Caki2 (cell line): Measurements from ENCODE around the gene EBI3. TPM values are rescaled to one million over a fixed set of nuclear protein-coding genes. Genes with fewer than 3 reads are reported as not detected.
A peak's percentile ranks its signal among the peaks of the same experiment; 100 is the strongest.
"Not testable (repeated sequence)": the region's sequence is repeated elsewhere in the genome, so short reads cannot be mapped to it uniquely, and the experiment has no call there.

Experiments used
- DNase-seq: peaks from one replicate; pipeline ENCODE4 v3.0.0-alpha.2; 2015; ENCODE audit warnings: low read depth
- in situ Hi-C: cut with HindIII; loops from 2 replicates; pipeline ENCODE4 v1.10.0; 2016; ENCODE audit warnings: low sequenced_read_pairs, low pct_unique_long_range_greater_than_20kb, mixed read lengths
- total RNA-seq: library from RNA; depleted of rRNA; stranded (reverse); fragments of >200 nt; shearing (Covaris generic); gene quantifications from 2 replicates; pipeline ENCODE4 v1.2.3, GENCODE V29; 2014; ENCODE audit warnings: low replicate concordance

Gene EBI3
- total RNA-seq, 1 experiment from 2014 or later: 3.3 TPM

DNA sequence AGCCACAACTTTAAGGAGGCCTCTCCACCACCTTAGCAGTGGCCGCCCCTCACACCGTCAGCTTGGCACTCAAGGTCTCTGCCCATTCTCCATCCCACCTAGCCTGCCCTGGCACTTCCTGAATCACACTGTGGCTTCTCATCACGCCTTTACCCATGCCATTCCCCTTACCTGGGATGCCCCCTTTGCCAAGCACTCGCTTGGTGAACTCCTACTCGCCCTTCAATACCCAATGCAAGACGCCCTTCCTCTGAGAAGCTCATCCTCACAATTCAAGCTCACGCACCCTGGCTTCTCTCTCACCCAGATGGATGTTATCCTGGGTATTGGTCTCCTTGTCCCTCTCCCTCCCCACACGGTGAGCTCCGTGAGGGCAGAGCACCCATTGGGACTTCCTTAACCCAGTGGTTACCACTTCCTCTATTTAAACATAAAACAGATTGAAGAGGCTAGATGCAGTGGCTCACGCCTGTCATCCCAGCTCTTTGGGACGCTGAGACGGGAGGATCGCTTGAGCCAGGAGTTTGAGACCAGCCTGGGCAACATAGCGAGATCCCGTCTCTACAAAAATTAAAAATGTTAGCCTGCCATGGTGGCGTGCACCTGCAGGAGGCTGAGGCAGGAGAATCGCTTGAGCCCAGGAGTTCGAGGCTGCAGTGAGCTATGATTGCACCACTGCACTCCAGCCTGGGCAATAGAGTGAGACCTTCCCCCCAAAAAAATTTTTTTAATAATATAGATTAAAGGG, 37.1 kb downstream of the EBI3 start:
- in situ Hi-C loops: no loop called here
- no peak for DNase-seq

DNA sequence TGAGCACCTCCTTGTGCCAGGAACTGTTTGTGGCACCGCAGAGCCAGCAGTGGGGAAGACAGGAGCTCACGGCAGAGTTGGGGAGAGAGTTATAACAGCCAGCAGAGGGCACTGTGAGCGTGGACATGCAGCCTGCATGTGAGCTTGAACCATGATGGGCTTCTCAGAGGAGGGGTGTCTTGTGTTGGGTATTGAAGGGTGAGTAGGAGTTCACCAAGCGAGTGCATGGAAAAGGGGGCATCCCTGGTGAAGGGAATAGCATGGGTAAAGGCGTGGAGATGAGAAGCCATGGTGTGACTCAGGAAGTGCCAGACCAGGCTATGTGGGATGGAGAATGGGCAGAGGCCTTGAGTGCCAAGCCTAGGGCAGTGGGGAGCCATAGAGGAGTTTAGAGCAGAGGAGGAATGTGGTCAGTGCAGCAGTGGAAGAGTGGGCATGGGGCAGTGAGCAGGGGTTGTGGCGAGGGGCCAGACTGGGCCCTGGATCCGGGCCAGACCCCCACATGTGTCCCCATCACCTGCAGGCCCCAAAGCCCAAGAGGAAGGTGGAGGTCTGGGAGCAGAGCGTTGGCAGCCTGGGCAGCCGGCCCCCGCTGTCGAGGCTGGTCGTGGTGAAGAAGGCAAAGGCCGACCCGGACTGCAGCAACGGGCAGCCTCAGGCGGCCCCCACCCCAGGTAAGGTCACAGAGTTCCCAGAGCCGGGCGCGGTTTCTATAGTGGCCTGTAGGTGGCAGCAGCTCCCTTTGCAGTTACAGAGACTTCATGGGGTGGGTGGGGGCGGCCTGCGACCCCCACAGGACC, 38.0 kb downstream of the EBI3 start:
- DNase-seq: peak; percentile 62
- in situ Hi-C loops: no loop called here

DNA sequence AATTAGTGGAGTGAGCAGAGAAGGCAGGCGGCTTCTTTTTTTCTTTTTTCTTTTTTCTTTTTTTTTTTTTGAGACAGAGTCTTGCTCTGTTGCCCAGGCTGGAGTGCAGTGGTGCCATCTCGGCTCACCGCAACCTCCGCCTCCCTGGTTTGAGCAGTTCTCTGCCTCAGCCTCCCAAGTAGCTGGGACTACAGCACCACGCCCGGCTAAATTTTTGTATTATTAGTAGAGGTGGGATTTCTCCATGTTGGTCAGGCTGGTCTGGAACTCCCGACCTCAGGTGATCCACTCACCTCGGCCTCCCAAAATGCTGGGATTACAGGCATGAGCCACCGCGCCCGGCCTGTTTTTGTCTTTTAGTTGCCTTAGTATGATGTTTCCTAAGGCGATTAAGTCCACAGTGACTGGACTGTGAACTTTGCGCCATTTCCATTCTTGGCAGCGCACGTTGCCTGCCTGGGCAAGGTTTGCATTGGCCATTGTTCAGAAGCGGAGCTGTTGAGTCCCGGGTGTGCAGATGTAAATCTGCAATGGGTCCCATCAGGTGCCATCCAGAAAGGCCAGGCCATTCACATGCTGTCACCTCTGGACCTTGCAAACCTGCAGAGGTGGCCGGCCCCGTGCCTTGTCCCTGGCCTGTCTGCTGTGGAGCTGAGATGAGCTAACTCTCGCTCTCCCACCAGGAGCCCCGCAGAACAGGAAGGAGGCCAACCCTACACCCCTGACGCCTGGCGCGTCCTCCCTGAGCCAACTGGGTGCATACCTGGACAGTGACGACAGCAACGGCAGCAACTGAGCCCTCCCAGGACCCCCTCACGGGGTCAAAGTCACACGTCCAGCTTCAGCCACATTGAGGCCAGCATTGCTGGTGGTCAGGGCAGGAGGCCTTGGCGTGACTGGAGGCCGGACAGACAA, 38.8 kb downstream of the EBI3 start:
- in situ Hi-C loops: no loop called here
- no peak for DNase-seq

DNA sequence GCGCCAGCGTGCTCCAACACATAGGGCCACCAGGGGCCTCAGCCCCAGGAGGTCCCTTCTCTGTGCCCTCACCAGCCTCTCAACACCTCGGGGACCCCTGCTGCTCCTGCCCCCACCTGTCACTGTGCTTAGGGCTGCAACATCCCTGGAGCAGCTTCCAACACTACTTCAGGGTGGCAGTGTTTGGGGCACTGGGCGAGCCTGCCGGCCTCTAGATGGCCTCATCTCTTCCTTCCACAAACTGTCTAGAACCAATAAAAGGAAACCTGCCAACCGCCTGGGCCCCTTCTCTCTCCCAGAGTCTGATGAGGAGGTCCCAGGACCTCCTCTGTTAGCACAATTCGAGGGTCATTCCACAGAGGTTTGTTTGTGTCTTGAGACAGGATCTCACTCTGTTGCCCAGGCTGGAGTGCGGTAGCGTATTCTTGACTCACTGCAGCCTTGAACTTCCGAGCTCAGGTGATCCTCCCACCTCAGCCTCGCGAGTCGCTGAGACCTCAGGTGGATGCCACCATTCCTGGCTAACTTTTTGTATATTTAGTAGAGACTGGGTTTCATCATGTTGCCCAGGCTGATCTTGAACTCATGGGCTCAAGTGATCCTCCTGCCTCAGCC, 39.6 kb downstream of the EBI3 start:
- DNase-seq: no peak
- in situ Hi-C loops: no loop called here

DNA sequence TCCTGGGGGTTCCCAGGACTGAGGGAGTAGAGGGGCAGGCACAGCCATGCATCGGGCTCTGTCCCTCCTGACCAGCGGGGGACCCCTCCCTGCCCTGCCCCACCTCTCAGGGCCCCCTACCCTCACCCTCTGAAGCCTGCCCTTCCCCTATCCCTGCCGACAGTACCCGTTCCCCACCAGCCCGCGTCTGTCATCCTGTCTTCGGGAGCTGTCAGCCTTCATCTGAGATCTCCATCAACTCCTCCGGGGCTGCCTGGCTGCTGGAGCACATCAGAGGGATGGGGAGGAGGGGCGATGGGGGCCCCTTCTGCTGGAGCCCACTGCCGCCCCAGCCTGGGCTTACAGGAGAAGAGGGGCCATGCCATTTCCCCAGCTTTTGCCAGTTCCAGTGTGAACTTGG, 43.6 kb downstream of the EBI3 start:
- no peak for DNase-seq
- in situ Hi-C loops: no loop called here

DNA sequence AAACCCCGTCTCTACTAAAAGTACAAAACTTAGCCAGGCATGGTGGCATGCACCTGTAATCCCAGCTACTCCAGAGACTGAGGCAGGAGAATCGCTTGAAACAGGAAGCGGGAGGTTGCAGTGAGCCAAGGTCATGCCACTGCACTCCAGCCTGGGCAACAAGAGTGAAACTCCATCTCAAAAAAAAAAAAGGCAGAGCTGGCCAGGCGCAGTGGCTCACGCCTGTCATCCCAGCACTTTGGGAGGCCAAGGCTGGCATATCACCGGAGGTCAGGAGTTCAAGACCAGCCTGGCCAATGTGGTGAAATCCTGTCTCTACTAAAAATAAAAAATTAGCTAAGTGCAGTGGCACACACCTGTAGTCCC, 45.0 kb downstream of the EBI3 start:
- in situ Hi-C loops, DNase-seq: not testable (repeated sequence)

DNA sequence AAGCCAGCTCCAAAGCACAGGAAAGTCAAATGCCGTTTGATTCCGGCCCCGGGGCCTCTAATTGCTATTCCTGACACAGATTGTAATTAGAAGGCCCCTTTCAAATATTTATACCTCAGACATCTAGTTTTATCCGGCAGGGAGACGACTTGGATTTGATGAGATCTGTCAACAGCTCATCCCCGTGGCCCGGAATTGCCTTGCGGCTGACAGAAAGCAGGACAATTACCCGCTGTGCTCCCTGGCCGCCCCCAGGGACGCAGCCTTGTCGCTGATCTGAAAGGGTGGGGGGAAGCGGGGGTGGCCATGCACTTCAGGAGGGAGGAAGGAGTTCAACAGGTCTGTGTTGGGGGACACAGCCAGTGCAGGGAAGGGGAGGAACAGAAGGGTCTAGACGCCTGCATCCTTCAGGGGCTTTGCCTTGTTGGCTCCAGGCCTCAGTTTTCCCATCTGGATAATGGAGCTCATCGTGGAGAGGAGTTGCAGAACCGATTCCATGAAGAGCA, 47.9 kb downstream of the EBI3 start:
- no peak for DNase-seq
- in situ Hi-C loops: no loop called here

DNA sequence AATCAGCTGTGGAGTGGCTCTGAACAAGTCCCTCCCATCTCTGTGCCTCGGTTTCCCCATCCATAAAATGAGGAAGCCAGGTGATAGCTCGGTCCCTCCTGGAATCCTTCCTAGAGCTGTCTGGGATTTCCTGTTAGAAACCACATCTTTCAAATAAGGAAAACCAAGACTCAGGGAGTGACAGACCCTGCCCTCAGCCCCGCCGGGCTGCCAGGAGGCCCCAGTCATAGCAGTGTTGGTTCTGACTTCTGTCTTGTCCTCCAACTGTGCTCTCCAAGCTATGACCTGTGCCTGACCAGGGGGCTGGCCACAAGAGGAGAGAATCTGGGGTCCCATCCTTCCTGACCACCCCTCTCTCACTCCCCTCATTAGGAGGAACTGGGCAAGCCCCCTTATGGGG, 48.7 kb downstream of the EBI3 start:
- in situ Hi-C loops: no loop called here
- no peak for DNase-seq

DNA sequence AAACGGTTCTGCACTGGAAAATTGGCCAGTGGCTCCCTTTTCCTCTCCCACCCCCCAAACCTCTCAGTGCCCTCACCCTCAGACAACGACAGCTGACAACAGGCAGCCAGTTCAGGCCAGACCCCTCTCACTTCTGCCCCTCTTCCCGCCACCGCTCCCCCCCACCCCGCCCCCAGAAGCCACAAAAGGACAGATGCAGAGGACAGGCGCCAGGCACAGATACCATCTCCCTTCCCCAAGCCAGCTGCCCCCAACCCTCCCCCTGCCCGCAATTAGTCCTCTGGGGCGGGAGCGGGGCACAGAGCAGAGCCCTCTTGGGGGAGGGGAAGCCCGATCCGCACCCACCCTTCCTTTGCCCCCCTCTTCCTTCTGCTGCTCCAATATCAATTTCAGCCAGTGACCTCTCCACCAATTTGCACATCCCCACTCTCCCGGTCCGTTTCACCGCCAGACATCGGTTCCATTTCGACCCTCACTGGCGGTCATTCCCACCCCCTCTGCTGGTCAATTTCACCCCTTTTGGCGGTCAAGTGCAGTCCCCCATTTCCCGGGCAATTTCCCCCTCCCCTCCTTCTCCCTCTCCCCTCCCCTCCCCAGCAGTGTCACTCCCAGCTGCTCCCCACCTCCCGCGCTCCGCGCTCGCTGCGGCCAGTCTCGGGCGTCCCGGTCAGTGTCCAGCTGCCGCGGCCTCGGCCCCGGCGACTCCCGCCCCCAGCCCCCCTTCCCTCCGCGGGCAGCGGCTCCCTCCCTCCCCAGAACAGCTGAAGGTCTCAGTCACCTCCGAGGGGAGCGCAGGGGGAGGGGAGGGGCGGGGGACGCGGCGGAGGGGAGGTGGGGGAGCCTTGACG, 49.3 kb downstream of the EBI3 start, which contains the start of gene SHD:
Gene SHD, plus strand, starts transcription at position 848 of the 848 bp plus-strand sequence. CDS start 798 bp downstream, outside the sequence.
- in situ Hi-C loops: no loop called here
- DNase-seq: no peak

DNA sequence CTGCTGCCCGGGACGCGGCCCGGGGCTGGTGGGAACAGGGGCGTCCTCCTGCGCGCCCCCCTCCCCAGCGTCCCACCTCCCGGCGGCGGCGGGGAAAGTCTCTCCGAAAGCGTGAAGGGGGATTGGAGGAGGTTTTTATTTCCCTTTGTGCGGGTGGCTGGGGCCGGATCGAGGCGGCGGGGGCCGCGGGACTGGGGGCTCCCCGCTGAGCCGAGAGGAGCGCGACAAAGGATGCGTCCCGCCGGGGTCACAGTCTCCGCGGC, 49.9 kb downstream of the EBI3 start:
- DNase-seq: no peak
- in situ Hi-C loops: no loop called here

DNA sequence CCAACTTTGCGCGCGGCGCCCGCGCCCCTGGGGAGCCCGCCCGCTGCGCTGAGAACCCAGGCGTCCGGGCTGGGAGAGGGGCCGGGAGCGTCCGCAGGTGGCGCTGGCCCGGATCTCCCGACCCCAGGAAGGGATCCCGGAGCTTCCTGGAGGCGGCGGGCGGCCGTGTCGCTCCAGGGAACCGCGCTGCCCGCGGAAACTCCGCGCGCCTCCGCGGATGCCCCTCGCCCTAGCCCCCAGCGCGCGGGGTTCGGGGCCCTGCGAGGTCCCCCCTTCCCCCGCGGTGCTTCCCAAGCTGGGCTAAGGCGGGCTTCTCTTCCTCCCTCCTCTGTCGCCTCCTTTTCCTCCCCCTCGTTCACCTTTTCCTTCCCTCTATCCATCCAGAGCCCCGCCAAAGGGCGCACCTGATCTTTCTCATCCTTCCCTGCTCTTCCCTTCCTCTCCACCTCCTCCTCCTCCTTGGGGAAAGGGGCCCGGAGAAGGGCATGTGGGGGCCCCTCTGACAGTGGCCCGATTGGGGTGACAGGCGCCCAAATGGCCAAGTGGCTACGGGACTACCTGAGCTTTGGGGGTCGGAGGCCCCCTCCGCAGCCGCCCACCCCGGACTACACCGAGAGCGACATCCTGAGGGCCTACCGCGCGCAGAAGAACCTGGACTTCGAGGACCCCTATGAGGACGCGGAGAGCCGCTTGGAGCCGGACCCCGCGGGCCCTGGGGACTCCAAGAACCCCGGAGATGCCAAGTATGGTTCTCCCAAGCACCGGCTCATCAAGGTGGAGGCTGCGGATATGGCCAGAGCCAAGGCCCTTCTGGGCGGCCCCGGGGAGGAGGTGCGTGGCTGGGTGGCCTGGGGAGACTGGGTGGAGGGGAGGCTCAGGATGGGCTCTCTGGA, 50.5 kb downstream of the EBI3 start:
- in situ Hi-C loops: no loop called here
- DNase-seq: no peak

DNA sequence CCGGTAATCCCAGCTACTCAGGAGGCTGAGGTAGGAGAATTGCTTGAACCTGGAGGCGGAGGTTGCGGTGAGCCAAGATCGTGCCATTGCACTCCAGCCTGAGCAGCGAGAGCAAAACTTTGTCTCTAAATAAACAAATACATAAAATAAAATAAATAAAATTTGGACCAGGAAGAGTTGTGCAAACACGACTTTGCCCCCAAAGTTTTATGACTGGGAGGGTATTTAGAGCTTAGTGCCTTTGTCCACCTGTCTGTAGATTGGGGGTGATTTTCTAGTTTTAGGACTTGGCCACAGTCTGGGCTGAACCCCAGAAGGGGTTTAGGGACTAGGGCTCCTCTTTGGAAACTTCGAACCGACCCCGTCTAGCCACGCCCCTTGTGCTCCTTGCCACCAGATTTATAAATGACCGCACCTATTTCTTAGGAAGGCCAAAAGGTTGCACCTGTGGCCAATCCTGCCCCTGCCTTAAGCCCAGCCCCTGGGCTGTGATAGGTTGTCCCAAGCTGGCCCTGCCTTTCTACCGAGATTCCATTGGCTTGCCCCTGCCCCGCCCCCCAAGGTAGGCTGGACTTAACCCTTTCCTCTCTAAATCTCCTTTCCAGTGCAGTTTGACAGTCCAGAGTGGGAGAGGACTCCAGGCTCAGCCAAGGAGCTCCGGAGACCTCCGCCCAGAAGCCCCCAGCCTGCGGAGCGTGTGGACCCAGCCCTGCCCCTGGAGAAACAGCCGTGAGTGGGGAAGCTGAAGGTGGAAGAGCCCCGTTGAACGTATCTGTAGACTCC, 55.0 kb downstream of the EBI3 start:
- peak; percentile 34 for DNase-seq
- in situ Hi-C loops: no loop called here

DNA sequence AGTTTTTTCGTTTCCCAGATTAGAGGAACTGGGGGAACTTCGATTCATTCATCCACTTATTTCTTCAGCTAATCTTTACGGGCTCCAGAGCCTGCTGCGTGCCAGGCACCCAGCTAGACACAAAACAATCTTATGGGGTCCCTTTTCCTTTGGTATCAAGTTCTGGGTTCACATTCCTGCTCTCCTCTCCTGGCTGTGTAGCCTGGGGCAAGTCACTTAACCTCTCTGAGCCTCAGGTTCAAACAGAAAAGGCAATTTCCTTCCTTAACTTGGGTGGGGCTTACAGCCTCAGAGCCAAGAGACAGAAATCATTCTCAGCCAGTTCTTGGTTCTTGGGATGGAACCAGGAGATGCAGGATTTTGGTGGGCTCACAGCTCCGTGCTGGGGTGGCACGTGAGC, 55.7 kb downstream of the EBI3 start:
- no peak for DNase-seq
- in situ Hi-C loops: no loop called here

DNA sequence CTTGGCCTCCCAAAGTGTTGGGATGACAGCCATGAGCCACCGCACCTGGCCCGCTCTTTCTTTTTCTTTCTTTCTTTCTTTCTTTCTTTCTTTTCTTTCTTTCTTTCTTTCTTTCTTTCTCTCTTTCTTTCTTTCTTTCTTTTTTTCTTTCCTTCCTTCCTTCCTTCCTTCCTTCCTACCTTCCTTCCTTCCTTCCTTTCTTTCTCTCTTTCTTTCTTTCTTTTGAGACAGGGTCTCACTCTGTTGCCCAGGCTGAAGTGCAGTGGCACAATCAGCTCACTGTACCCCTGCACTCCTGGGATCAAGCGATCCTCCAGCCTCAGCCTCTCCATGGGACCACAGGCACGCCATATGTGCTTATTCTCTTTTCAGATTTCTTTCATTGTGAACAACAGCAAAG, 56.8 kb downstream of the EBI3 start:
- DNase-seq, in situ Hi-C loops: not testable (repeated sequence)
